Caco-2 (cell line): ENCODE results near the gene GPBP1. TPM values are rescaled to one million over a fixed set of nuclear protein-coding genes. Genes with fewer than 3 reads are reported as not detected.

Experiments
- BruUV-seq: library from RNA; stranded (reverse); fragments of 400-500 nt; replicated peaks from 2 replicates; lab custom pipeline; 2021; lab: Mats Ljungman, UMichigan
- CTCF ChIA-PET: fragments of 300-600 bp; sonication (Branson Sonifier 250); formaldehyde crosslinking; loops from one replicate; lab custom pipeline; 2022; ENCODE audit warnings: antibody characterized with exemption; lab: Charles Lee
- POLR2A ChIA-PET: fragments of 300-600 bp; sonication (Branson Sonifier 250); formaldehyde crosslinking; loops from one replicate; lab custom pipeline; 2022; ENCODE audit warnings: antibody characterized with exemption; lab: Charles Lee
- DNase-seq, 2 experiments: peaks; one replicate each; pipeline versions ENCODE4 v3.0.0 to v3.0.0-alpha.2; 2020 to 2022
- H3K27me3 ChIP-seq: replicated peaks from 2 replicates; pipeline ENCODE4 v1.6.0; 2011; ENCODE audit warnings: low read length; ENCODE audit not compliant: control insufficient read depth, insufficient read depth
- H3K36me3 ChIP-seq: 2 replicates; pipeline ENCODE4 v1.5.1; 2011; ENCODE audit warnings: low read length; ENCODE audit not compliant: control insufficient read depth, insufficient read depth
- H3K4me1 ChIP-seq: fragments of 250-450 bp; sonication (Bioruptor Pico); 2 replicates; pipeline ENCODE4 v1.5.1; 2020; ENCODE audit warnings: mild to moderate bottlenecking
- H3K4me3 ChIP-seq: 2 replicates; pipeline ENCODE4 v1.5.1; 2011; ENCODE audit warnings: low read depth, mild to moderate bottlenecking, control low read depth, low read length
- H3K9me3 ChIP-seq: fragments of 250-450 bp; sonication (Bioruptor Pico); 2 replicates; pipeline ENCODE4 v1.5.1; 2020; ENCODE audit warnings: mild to moderate bottlenecking, moderate library complexity
- H3K27ac Mint-ChIP-seq: one replicate; pipeline ENCODE4 v1.8.0; 2022; ENCODE audit warnings: mixed read lengths; ENCODE audit not compliant: unreplicated experiment
- H3K27me3 Mint-ChIP-seq: one replicate; pipeline ENCODE4 v1.8.0; 2022; ENCODE audit warnings: mixed read lengths; ENCODE audit not compliant: insufficient read depth, unreplicated experiment
- H3K36me3 Mint-ChIP-seq: one replicate; pipeline ENCODE4 v1.8.0; 2022; ENCODE audit warnings: mild to moderate bottlenecking, mixed read lengths; ENCODE audit not compliant: insufficient read depth, unreplicated experiment
- H3K4me1 Mint-ChIP-seq: one replicate; pipeline ENCODE4 v1.8.0; 2022; ENCODE audit warnings: low read depth, mixed read lengths; ENCODE audit not compliant: unreplicated experiment
- H3K4me3 Mint-ChIP-seq: one replicate; pipeline ENCODE4 v1.8.0; 2022; ENCODE audit warnings: mild to moderate bottlenecking, moderate library complexity, mixed read lengths; ENCODE audit not compliant: unreplicated experiment
- H3K9me3 Mint-ChIP-seq: one replicate; pipeline ENCODE4 v1.8.0; 2022; ENCODE audit warnings: mixed read lengths; ENCODE audit not compliant: unreplicated experiment
- CTCF ChIP-seq, 2 experiments: fragments of 200-600 bp in 1 of 2; IDR thresholded peaks; 1 replicate in 1 of 2; 2 replicates in 1 of 2; pipeline versions ENCODE4 v1.5.1 to v1.8.0; 2011 to 2022; ENCODE audit warnings: antibody characterized with exemption in 1 of 2, control low read depth in 1 of 2, inconsistent platforms in 1 of 2, low read depth in 1 of 2, low read length in 1 of 2, mild to moderate bottlenecking in 1 of 2, moderate library complexity in 1 of 2; ENCODE audit not compliant: insufficient read depth in 1 of 2, severe bottlenecking in 1 of 2, unreplicated experiment in 1 of 2
- intact Hi-C: fragments of 100-400 bp; cut with micrococcal nuclease; formaldehyde crosslinking; loops from one replicate; pipeline ENCODE4 v1.10.0; 2022; ENCODE audit not compliant: unreplicated experiment
- total RNA-seq: library from RNA; stranded (reverse); gene quantifications from 2 replicates; pipeline ENCODE4 v1.2.3, GENCODE V29; 2022

Gene GPBP1
- total RNA-seq, 1 experiment from 2014 or later: 100 TPM

- H3K4me3 Mint-ChIP-seq: peak overlapping the region; percentile 97
- intact Hi-C loops: loop anchor here (1.0 to 2.0 kb wide), 3 partner anchors 48 to 263 kb away; partner anchors contain the start of genes MIER3 and SETD9
- TF ChIP-seq CTCF (IDR thresholded peaks at IDR 0.05; ENCODE audit: insufficient read depth in 1 of 2, low read depth in 1 of 2, low read length in 1 of 2, severe bottlenecking in 1 of 2, unreplicated experiment in 1 of 2): no peak
- H3K4me1 Mint-ChIP-seq: no peaks in the 10 kb centered on the region
- TSS peak; percentile 80 for BruUV-seq
- Histone ChIP-seq H3K4me3 (peak overlapping the region; percentile 98), H3K4me1 (0 out of 2 replicates have a peak, but pooled peaks cover 8% of the 10 kb centered on the region), H3K27me3 (no peaks in the 10 kb centered on the region), H3K9me3 (no peaks in the 10 kb centered on the region), H3K36me3 (no peaks in the 10 kb centered on the region)
- H3K27me3 Mint-ChIP-seq: no peaks in the 10 kb centered on the region
- peak overlapping the region; percentile 99 for H3K27ac Mint-ChIP-seq
- no peak for DNase-seq
- ChIA-PET CTCF (interaction anchor here (1.4 kb wide), 1 partner anchor 34 kb away, joined by 6 read pairs; no protein-coding TSS in a partner anchor), POLR2A (interaction anchor here (1.0 to 1.4 kb wide), 2 partner anchors 222 to 263 kb away, joined by 4 to 22 read pairs; partner anchors contain the start of gene SETD9)
- H3K36me3 Mint-ChIP-seq: peaks cover 40% of the 10 kb centered on the region
- no peaks in the 10 kb centered on the region for H3K9me3 Mint-ChIP-seq
Observed at GRCh38 chr5:57172466-57173318, 1.2 kb upstream of the GPBP1 start.

- H3K4me1 ChIP-seq: peaks cover 8% of the 10 kb centered on the region; the same call in 1 of the 2 replicates
- ChIA-PET CTCF (interaction anchor here (1.4 kb wide), 1 partner anchor 36 kb away, joined by 6 read pairs; no protein-coding TSS in a partner anchor), POLR2A (interaction anchor here (0.6 to 1.4 kb wide), 7 partner anchors 62 to 817 kb away, joined by 3 to 22 read pairs (median 5); partner anchors contain the start of gene SETD9)
- intact Hi-C loops: no loop called here
- Mint-ChIP-seq H3K4me3 (peak overlapping the region; percentile 97), H3K36me3 (peaks cover 56% of the 10 kb centered on the region), H3K27ac (peak overlapping the region; percentile 99), H3K9me3 (no peaks in the 10 kb centered on the region), H3K27me3 (no peaks in the 10 kb centered on the region), H3K4me1 (no peaks in the 10 kb centered on the region)
- TF ChIP-seq CTCF (IDR thresholded peaks at IDR 0.05; ENCODE audit: insufficient read depth in 1 of 2, low read depth in 1 of 2, low read length in 1 of 2, severe bottlenecking in 1 of 2, unreplicated experiment in 1 of 2): no peak
- H3K4me3 ChIP-seq: peak overlapping the region; percentile 98
- H3K9me3 ChIP-seq: no peaks in the 10 kb centered on the region
- peak in 1 of 2 experiments; percentile 54 for DNase-seq
- no peaks in the 10 kb centered on the region for H3K36me3 ChIP-seq
- no peaks in the 10 kb centered on the region for H3K27me3 ChIP-seq
- BruUV-seq: no TSS peak
Observed at GRCh38 chr5:57174128-57174889, 450 bp downstream of the GPBP1 start.
